ENCODE results near the gene ELOVL5.
"Not testable (repeated sequence)": the region's sequence is repeated elsewhere in the genome, so short reads cannot be mapped to it uniquely, and the experiment has no call there.

- not testable (repeated sequence) for TF ChIP-seq CTCF, EZH2 (IDR thresholded peaks at IDR 0.05)
Observed at GRCh38 chr6:53304953-53305352, 43.8 kb downstream of the ELOVL5 start.

Measured in neural progenitor cell (in vitro differentiated cells).